ENCODE measurements around the gene BLOC1S1. TPM values are rescaled to one million over a fixed set of nuclear protein-coding genes. Genes with fewer than 3 reads are reported as not detected.

The BLOC1S1 gene
- total RNA-seq (2014; rRNA removed; shearing (Covaris generic)), result 105 and 121 TPM in 2 replicates
- 106 and 111 TPM in 2 replicates for polyA plus RNA-seq (2015; cell fraction: cytosol; rRNA removed)
- 42.6 and 55.0 TPM in 2 replicates for polyA plus RNA-seq (2015; cell fraction: nucleus; rRNA removed)

- peak; percentile 88 for DNase-seq (ENCODE audit: low read depth)
Measured at GRCh38 chr12:55715833-55716581, at the start of gene BLOC1S1. TSS of gene BLOC1S1 (plus strand) at chr12:55716046. CDS start at chr12:55716052, 6 bp downstream.

GRCh38 chr12:55666508-55666907 lies 49.3 kb upstream of the BLOC1S1 start:
- DNase-seq (ENCODE audit: low read depth), result no peak

GRCh38 chr12:55670276-55670675 lies 45.6 kb upstream of the BLOC1S1 start:
- no peak for DNase-seq (ENCODE audit: low read depth)

- no peak for DNase-seq (ENCODE audit: low read depth)
Measured at GRCh38 chr12:55671746-55672145, 44.1 kb upstream of the BLOC1S1 start.

GRCh38 chr12:55673638-55674037 lies 42.2 kb upstream of the BLOC1S1 start:
- no peak for DNase-seq (ENCODE audit: low read depth)

GRCh38 chr12:55675666-55676065 lies 40.2 kb upstream of the BLOC1S1 start:
- DNase-seq (ENCODE audit: low read depth), result peak; percentile 25

- no peak for DNase-seq (ENCODE audit: low read depth)
Measured at GRCh38 chr12:55676707-55677106, 39.1 kb upstream of the BLOC1S1 start.

GRCh38 chr12:55679691-55680090 lies 36.2 kb upstream of the BLOC1S1 start:
- no peak for DNase-seq (ENCODE audit: low read depth)

GRCh38 chr12:55681142-55682077 lies 34.4 kb upstream of the BLOC1S1 start:
- peak; percentile 85 for DNase-seq (ENCODE audit: low read depth)

GRCh38 chr12:55682087-55682796 lies 33.6 kb upstream of the BLOC1S1 start:
- DNase-seq (ENCODE audit: low read depth), result no peak

GRCh38 chr12:55683676-55684075 lies 32.2 kb upstream of the BLOC1S1 start:
- no peak for DNase-seq (ENCODE audit: low read depth)

- no peak for DNase-seq (ENCODE audit: low read depth)
Measured at GRCh38 chr12:55684761-55685370, 31.0 kb upstream of the BLOC1S1 start.

- no peak for DNase-seq (ENCODE audit: low read depth)
Measured at GRCh38 chr12:55685671-55686070, 30.2 kb upstream of the BLOC1S1 start.

- no peak for DNase-seq (ENCODE audit: low read depth)
Measured at GRCh38 chr12:55686366-55687010, 29.4 kb upstream of the BLOC1S1 start.

- DNase-seq (ENCODE audit: low read depth), result no peak
Measured at GRCh38 chr12:55687746-55688145, 28.1 kb upstream of the BLOC1S1 start.

- no peak for DNase-seq (ENCODE audit: low read depth)
Measured at GRCh38 chr12:55688716-55689655, 26.9 kb upstream of the BLOC1S1 start.

- DNase-seq (ENCODE audit: low read depth), result no peak
Measured at GRCh38 chr12:55692631-55693322, 23.1 kb upstream of the BLOC1S1 start.

GRCh38 chr12:55693323-55694187 lies 22.3 kb upstream of the BLOC1S1 start:
- no peak for DNase-seq (ENCODE audit: low read depth)

Data from HT1080 (cell line).